ENCODE results near the gene ADAMTS4. TPM values are rescaled to one million over a fixed set of nuclear protein-coding genes. Genes with fewer than 3 reads are reported as not detected.

The ADAMTS4 gene
- total RNA-seq, 1 experiment from 2014 or later: not detected

GRCh38 chr1:161196521-161197451 lies 2.1 kb downstream of the ADAMTS4 start:
- no peak for DNase-seq (ENCODE audit: low read depth)

DNA sequence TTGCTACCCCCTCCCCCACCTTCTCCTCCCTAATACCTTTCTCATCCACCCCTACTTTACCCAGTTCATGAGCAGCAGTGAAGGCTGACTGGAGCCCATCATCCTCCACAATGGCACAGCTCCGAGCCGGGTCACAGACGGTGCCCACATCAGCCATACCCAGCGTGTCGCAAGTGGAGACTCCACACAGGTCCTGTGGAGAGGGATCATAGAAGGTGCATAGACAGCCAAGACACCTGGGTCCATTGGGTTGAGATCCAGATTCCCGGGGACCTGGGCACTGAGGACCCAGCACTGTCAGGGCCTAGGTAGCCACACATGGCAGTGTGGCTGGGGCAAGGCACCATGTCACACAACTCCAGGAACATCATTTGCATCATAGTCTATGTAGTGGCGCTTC lies 2.7 kb downstream of the ADAMTS4 start:
- DNase-seq (ENCODE audit: low read depth): no peak

GRCh38 chr1:161195171-161195570 lies 3.7 kb downstream of the ADAMTS4 start:
- DNase-seq (ENCODE audit: low read depth): no peak

DNA sequence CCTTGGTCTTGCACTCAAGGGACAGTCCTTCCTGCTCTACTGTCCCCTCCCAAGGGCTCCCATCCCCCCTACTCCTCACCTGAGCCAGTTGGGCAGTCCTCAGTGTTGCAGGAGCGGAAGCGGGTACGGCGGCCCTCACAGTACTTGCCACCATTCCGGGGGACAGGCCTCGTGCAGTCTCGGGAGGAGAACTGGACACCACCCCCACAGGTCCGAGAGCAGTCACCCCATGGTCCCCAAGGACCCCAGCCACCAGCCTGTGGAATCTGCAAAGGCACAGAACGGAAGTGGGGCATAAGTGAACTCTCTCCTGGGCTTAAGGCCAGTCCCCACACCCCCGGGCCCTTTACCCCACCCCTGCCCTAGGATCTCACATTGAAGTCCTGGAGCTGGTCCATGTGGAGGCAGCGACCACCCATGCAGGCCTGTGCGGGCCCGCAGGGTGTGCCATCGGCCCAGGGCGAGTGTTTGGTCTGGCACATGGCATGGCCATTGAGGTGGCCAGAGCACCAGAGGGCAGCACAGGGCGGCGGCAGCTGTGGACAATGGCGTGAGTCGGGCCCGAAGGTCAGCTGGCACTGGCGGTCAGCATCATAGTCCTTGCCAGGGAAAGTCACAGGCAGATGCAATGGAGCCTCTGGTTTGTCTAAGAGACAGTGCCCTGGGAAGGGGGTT lies 5.2 kb downstream of the ADAMTS4 start:
- no peak for DNase-seq (ENCODE audit: low read depth)

GRCh38 chr1:161192476-161193465 lies 6.1 kb downstream of the ADAMTS4 start:
- peak; percentile 70 for DNase-seq (ENCODE audit: low read depth)

- no peak for DNase-seq (ENCODE audit: low read depth)
These were observed 6.9 kb downstream of the ADAMTS4 start for GRCh38 chr1:161191971-161192370.

- DNase-seq (ENCODE audit: low read depth): no peak
These were observed 7.8 kb downstream of the ADAMTS4 start for GRCh38 chr1:161190962-161191521.

- DNase-seq (ENCODE audit: low read depth): no peak
These were observed 9.8 kb downstream of the ADAMTS4 start for GRCh38 chr1:161189036-161189435.

DNA sequence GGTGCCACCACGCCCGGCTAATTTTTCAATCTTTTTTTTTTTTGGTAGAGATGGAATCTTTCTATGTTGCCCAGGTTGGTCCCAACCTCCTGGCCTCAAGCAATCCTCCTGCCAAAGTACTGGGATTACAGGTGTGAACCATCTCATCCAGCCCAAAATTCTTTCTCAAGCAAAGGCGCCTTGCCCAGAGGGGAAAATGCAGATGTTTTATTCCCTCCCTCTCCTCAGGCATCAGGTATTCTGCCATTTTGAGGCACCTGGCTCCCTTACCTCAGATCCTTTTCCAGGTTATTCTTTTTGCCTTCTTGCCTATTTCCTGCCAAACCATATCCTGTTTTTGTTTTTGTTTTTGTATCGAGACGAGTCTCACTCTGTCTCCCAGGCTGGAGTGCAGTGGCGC lies 10.5 kb downstream of the ADAMTS4 start:
- DNase-seq (ENCODE audit: low read depth): no peak

DNA sequence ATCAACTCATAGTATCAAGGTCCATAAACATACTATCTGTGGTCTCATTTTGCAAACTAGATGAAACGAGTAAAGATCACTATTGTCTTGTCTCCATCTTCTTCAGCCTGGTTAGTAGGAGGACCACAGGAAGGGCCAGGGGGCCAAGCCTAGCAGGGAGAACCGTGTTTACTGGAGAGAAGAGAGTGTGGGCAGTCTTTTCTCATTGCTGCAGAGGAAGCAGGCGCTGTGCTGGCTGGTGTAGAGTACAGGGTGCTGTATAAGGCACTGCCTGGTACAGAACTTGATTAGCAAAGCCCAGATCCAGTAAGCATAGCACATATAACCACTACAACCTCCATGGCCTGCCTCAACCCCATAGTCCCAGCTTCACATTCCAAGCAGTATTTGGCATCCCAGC lies 11.5 kb downstream of the ADAMTS4 start:
- no peak for DNase-seq (ENCODE audit: low read depth)

DNA sequence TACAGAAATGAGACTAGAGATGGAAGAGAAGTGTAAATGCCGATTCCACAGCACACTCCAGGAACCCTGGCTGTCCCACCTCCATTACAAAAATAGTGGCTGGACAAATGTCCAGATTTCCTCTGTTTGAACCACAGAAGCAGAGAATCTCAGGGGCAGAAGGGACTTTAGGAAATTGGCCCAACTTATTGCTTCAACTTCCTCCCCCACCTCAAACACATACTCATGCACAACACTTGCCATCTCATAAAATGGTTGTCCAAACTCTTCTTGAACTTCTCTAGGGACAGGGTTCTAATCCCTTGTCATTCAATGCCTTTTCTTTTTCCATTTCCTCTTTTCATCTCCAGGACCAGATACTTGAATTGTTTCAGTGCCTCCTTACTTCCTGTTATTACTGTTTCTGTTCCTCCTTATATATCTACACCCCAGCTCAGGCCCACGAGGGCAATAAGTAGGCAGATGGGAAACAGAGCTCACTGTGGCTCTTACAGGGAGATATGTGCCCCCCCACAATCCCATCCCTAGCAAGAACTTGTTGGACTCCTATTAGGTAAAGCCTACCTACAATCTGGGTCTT lies 13.0 kb downstream of the ADAMTS4 start:
- no peak for DNase-seq (ENCODE audit: low read depth)

DNA sequence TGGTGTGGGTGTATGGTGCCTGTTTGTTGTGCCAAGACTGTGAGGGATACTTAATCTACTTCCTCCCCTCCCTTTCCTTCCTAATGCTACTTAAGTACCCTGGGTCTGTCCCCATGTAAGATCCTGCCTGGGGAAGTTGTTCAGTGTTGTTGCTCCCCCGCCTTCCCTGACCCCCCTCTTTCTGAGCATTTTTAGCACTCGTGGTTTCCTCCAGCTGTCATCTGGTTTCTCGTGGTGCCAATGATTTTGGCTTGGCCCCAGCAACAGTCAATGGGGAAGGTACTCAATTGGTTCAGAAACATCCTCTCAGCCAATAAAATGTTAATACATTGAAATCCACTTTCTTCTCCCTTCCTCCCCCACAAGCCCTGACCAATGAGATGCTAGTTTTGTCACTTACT lies 13.6 kb downstream of the ADAMTS4 start:
- DNase-seq (ENCODE audit: low read depth): peak; percentile 58

- peak; percentile 87 for DNase-seq (ENCODE audit: low read depth)
These were observed 16.6 kb downstream of the ADAMTS4 start for GRCh38 chr1:161182214-161182613.

GRCh38 chr1:161180639-161181038 lies 18.2 kb downstream of the ADAMTS4 start:
- no peak for DNase-seq (ENCODE audit: low read depth)

GRCh38 chr1:161179698-161180097 lies 19.2 kb downstream of the ADAMTS4 start:
- no peak for DNase-seq (ENCODE audit: low read depth)

GRCh38 chr1:161177936-161178244 lies 21.0 kb downstream of the ADAMTS4 start:
- no peak for DNase-seq (ENCODE audit: low read depth)

- peak; percentile 65 for DNase-seq (ENCODE audit: low read depth)
These were observed 21.5 kb downstream of the ADAMTS4 start, which contains the start of gene B4GALT3 for GRCh38 chr1:161177112-161177935. Gene B4GALT3, minus strand, starts transcription at chr1:161177507. Its CDS starts 1,447 bp downstream, at chr1:161176060.

- DNase-seq (ENCODE audit: low read depth): no peak
These were observed 22.3 kb downstream of the ADAMTS4 start for GRCh38 chr1:161176468-161177111.

GRCh38 chr1:161175771-161176453 lies 22.9 kb downstream of the ADAMTS4 start:
- no peak for DNase-seq (ENCODE audit: low read depth)

Measured in HT1080 (cell line).